IMR-90 (cell line): ENCODE measurements around the gene NEK11. TPM values are rescaled to one million over a fixed set of nuclear protein-coding genes. Genes with fewer than 3 reads are reported as not detected.

ENCODE experiments used
- ATAC-seq: fragments of 200-7000 bp; cut with Tn5 transposase; 2 replicates; pipeline ENCODE4 v1.9.1; 2020; ENCODE audit warnings: low read depth, mild to moderate bottlenecking, moderate library complexity
- BruUV-seq: library from RNA; stranded (reverse); fragments of 400-500 nt; replicated peaks from 2 replicates; lab custom pipeline; 2021; lab: Mats Ljungman, UMichigan
- CTCF ChIA-PET: fragments of 300-600 bp; formaldehyde crosslinking; extraction: SDS; loops from one replicate; lab custom pipeline; 2021; ENCODE audit warnings: antibody characterized with exemption; lab: Yijun Ruan, JAX
- POLR2A ChIA-PET: fragments of 300-600 bp; sonication (Branson Sonifier 250); formaldehyde crosslinking; loops from one replicate; lab custom pipeline; 2022; ENCODE audit warnings: antibody characterized with exemption; ENCODE audit not compliant: unreplicated experiment; lab: Charles Lee
- DNase-seq: peaks from one replicate; pipeline ENCODE4 v3.0.0; 2013
- H2AFZ ChIP-seq: replicated peaks from 2 replicates; pipeline ENCODE3; 2013; ENCODE audit warnings: low read length, mild to moderate bottlenecking; ENCODE audit not compliant: poor library complexity
- H2AK5ac ChIP-seq: 2 replicates; pipeline ENCODE4 v1.6.1; 2013; ENCODE audit warnings: low read depth, low read length, inconsistent platforms
- H2AK9ac ChIP-seq: replicated peaks from 2 replicates; pipeline ENCODE3; 2013; ENCODE audit warnings: mild to moderate bottlenecking, low read depth, low read length, moderate library complexity; ENCODE audit not compliant: poor library complexity
- H2BK120ac ChIP-seq: 2 replicates; pipeline ENCODE4 v1.6.1; 2013; ENCODE audit warnings: low read depth, low read length, inconsistent platforms
- H2BK15ac ChIP-seq: 3 replicates; pipeline ENCODE4 v1.6.1; 2013; ENCODE audit warnings: low read depth, low read length, inconsistent platforms
- H2BK20ac ChIP-seq: 2 replicates; pipeline ENCODE4 v1.6.1; 2013; ENCODE audit warnings: low read depth, mild to moderate bottlenecking, inconsistent platforms, low read length, moderate library complexity
- H2BK5ac ChIP-seq: 2 replicates; pipeline ENCODE4 v1.6.1; 2013; ENCODE audit warnings: mild to moderate bottlenecking, low read depth, low read length, inconsistent platforms; ENCODE audit not compliant: poor library complexity, severe bottlenecking
- H3K14ac ChIP-seq: replicated peaks from 2 replicates; pipeline ENCODE4 v1.6.1; 2013; ENCODE audit warnings: low read depth, low read length, inconsistent platforms
- H3K18ac ChIP-seq: 2 replicates; pipeline ENCODE4 v1.6.1; 2013; ENCODE audit warnings: low read depth, low read length, control low read depth
- H3K23ac ChIP-seq: 2 replicates; pipeline ENCODE4 v1.6.1; 2013; ENCODE audit warnings: low read depth, low read length, inconsistent platforms
- H3K27ac ChIP-seq: 2 replicates; pipeline ENCODE4 v1.5.1; 2013; ENCODE audit warnings: mild to moderate bottlenecking, control low read depth, low read length; ENCODE audit not compliant: insufficient read depth
- H3K27me3 ChIP-seq: 2 replicates; pipeline ENCODE4 v1.6.1; 2013; ENCODE audit warnings: low read length; ENCODE audit not compliant: control insufficient read depth, insufficient read depth
- H3K36me3 ChIP-seq: 2 replicates; pipeline ENCODE4 v1.6.1; 2013; ENCODE audit warnings: low read length, mixed read lengths; ENCODE audit not compliant: control insufficient read depth, insufficient read depth
- H3K4ac ChIP-seq: 2 replicates; pipeline ENCODE4 v1.6.1; 2013; ENCODE audit warnings: low read depth, low read length, inconsistent platforms
- H3K4me1 ChIP-seq: 2 replicates; pipeline ENCODE4 v1.6.1; 2013; ENCODE audit warnings: low read length, mixed read lengths; ENCODE audit not compliant: control insufficient read depth, insufficient read depth
- H3K4me2 ChIP-seq: 2 replicates; pipeline ENCODE4 v1.6.1; 2013; ENCODE audit warnings: low read depth, mild to moderate bottlenecking, control low read depth, low read length, moderate library complexity
- H3K4me3 ChIP-seq: 2 replicates; pipeline ENCODE4 v1.5.1; 2013; ENCODE audit warnings: low read depth, mild to moderate bottlenecking, control low read depth, low read length, moderate library complexity; ENCODE audit not compliant: insufficient read depth
- H3K56ac ChIP-seq: 2 replicates; pipeline ENCODE4 v1.6.1; 2013; ENCODE audit warnings: low read length, inconsistent platforms; ENCODE audit not compliant: insufficient read depth; ENCODE audit errors: extremely low read depth
- H3K79me1 ChIP-seq, 2 experiments: 2 replicates each; pipeline ENCODE4 v1.6.1; 2013; ENCODE audit warnings: low read length in 2 of 2, inconsistent platforms in 1 of 2, low read depth in 1 of 2
- H3K9ac ChIP-seq: 2 replicates; pipeline ENCODE4 v1.6.1; 2013; ENCODE audit warnings: low read depth, low read length, control low read depth
- H3K9me1 ChIP-seq: 2 replicates; pipeline ENCODE4 v1.6.1; 2013; ENCODE audit warnings: low read length, inconsistent platforms; ENCODE audit not compliant: insufficient read depth
- H3K9me3 ChIP-seq: 2 replicates; pipeline ENCODE4 v1.6.1; 2013; ENCODE audit warnings: low read length; ENCODE audit not compliant: control insufficient read depth, insufficient read depth
- H4K20me1 ChIP-seq: 2 replicates; pipeline ENCODE4 v1.6.1; 2013; ENCODE audit warnings: low read length, inconsistent platforms; ENCODE audit not compliant: insufficient read depth
- H4K5ac ChIP-seq: 2 replicates; pipeline ENCODE4 v1.6.1; 2013; ENCODE audit warnings: mild to moderate bottlenecking, low read depth, low read length, control low read depth
- H4K8ac ChIP-seq, 2 experiments: 2 replicates each; pipeline ENCODE4 v1.6.1; 2013; ENCODE audit warnings: low read depth in 2 of 2, low read length in 2 of 2, control low read depth in 1 of 2, inconsistent platforms in 1 of 2
- H4K91ac ChIP-seq: 2 replicates; pipeline ENCODE4 v1.6.1; 2013; ENCODE audit warnings: low read depth, low read length, inconsistent platforms; ENCODE audit not compliant: insufficient read depth
- BHLHE40 ChIP-seq: fragments of 150-350 bp; IDR thresholded peaks from 2 replicates; pipeline ENCODE4 v1.6.1; 2016; ENCODE audit warnings: mild to moderate bottlenecking, low read depth, low read length
- CEBPB ChIP-seq: IDR thresholded peaks from 2 replicates; pipeline ENCODE4 v1.6.1; 2012; ENCODE audit warnings: low read depth, low read length, improper control_type of control experiment
- ELK1 ChIP-seq: fragments of 150-350 bp; IDR thresholded peaks from 2 replicates; pipeline ENCODE4 v1.6.1; 2016; ENCODE audit warnings: low read depth, mild to moderate bottlenecking, low read length, moderate library complexity, borderline replicate concordance
- FOS ChIP-seq: fragments of 150-350 bp; IDR thresholded peaks from 2 replicates; pipeline ENCODE4 v1.6.1; 2016; ENCODE audit warnings: low read depth, low read length
- MAFK ChIP-seq: IDR thresholded peaks from 2 replicates; pipeline ENCODE4 v1.6.1; 2012; ENCODE audit warnings: low read depth, low read length, improper control_type of control experiment
- MAZ ChIP-seq: IDR thresholded peaks from 2 replicates; pipeline ENCODE4 v1.6.1; 2012; ENCODE audit warnings: low read depth, mild to moderate bottlenecking, low read length, improper control_type of control experiment, moderate library complexity, borderline replicate concordance
- MXI1 ChIP-seq: IDR thresholded peaks from 2 replicates; pipeline ENCODE4 v1.6.1; 2012; ENCODE audit warnings: low read depth, mild to moderate bottlenecking, low read length, moderate library complexity, borderline replicate concordance
- NFE2L2 ChIP-seq: fragments of 150-350 bp; IDR thresholded peaks from 2 replicates; pipeline ENCODE4 v1.6.1; 2016; ENCODE audit warnings: low read depth, mild to moderate bottlenecking, low read length
- POLR2A ChIP-seq: IDR thresholded peaks from 2 replicates; pipeline ENCODE4 v1.6.1; 2012; ENCODE audit warnings: mild to moderate bottlenecking, low read depth, low read length
- RAD21 ChIP-seq: IDR thresholded peaks from 2 replicates; pipeline ENCODE4 v1.6.1; 2012; ENCODE audit warnings: low read length, improper control_type of control experiment
- RCOR1 ChIP-seq: IDR thresholded peaks from 2 replicates; pipeline ENCODE4 v1.6.1; 2012; ENCODE audit warnings: mild to moderate bottlenecking, low read length, improper control_type of control experiment; ENCODE audit not compliant: insufficient replicate concordance
- RFX5 ChIP-seq: IDR thresholded peaks from 2 replicates; pipeline ENCODE4 v1.8.0; 2012; ENCODE audit warnings: low read depth, mild to moderate bottlenecking, low read length, moderate library complexity
- SMC3 ChIP-seq: fragments of 150-350 bp; IDR thresholded peaks from 2 replicates; pipeline ENCODE4 v1.6.1; 2016; ENCODE audit warnings: low read depth, mild to moderate bottlenecking, antibody characterized with exemption, low read length, moderate library complexity
- WGBS, 2 experiments: methylation state at CpG; one replicate each; pipeline versions ENCODE4 v1.1.5 to v1.1.7; 2013; ENCODE audit warnings: missing lambda C conversion rate in 2 of 2; ENCODE audit not compliant: insufficient read length in 1 of 2; ENCODE audit errors: extremely low coverage in 2 of 2; 5-methylcytosine and 5-hydroxymethylcytosine counted together
- dilution Hi-C: fragments of 300-500 bp; cut with HindIII; formaldehyde crosslinking; loops from one replicate; pipeline ENCODE4 v1.14.3; 2018; ENCODE audit warnings: low sequenced_read_pairs; ENCODE audit not compliant: unreplicated experiment
- in situ Hi-C: fragments of 300-500 bp; cut with MboI; formaldehyde crosslinking; loops from 3 replicates; pipeline ENCODE4 v1.14.3; 2019; ENCODE audit warnings: low sequenced_read_pairs, inconsistent platforms, mixed read lengths
- intact Hi-C: fragments of 100-400 bp; cut with micrococcal nuclease; formaldehyde crosslinking; loops from 2 replicates; pipeline ENCODE4 v1.10.0; 2022
- polyA plus RNA-seq, 3 experiments: library from polyadenylated mRNA; depleted of rRNA; stranded (reverse); fragments of >200 nt; gene quantifications; 2 replicates each; pipeline ENCODE4 v1.2.3, GENCODE V29; 2012; ENCODE audit warnings: low replicate concordance in 1 of 3
- total RNA-seq: library from RNA; depleted of rRNA; stranded (reverse); fragments of >200 nt; gene quantifications from 2 replicates; pipeline ENCODE4 v1.2.3, GENCODE V29; 2012
- TF ChIP-seq, protein P1 (sequence below): conservative IDR thresholded peaks from 2 replicates; pipeline ENCODE4 v1.5.1; 2012; ENCODE audit warnings: mild to moderate bottlenecking, low read depth, low read length, improper control_type of control experiment
- TF ChIP-seq, protein P2 (sequence below): fragments of 150-350 bp; IDR thresholded peaks from 2 replicates; pipeline ENCODE4 v1.6.1; 2017; ENCODE audit warnings: mild to moderate bottlenecking, antibody characterized with exemption, low read length, low read depth

Gene NEK11
- total and polyA plus RNA-seq, 2 of the 4 experiments (the other 2 are of a cell fraction): 1.1 to 1.6 TPM

DNA sequence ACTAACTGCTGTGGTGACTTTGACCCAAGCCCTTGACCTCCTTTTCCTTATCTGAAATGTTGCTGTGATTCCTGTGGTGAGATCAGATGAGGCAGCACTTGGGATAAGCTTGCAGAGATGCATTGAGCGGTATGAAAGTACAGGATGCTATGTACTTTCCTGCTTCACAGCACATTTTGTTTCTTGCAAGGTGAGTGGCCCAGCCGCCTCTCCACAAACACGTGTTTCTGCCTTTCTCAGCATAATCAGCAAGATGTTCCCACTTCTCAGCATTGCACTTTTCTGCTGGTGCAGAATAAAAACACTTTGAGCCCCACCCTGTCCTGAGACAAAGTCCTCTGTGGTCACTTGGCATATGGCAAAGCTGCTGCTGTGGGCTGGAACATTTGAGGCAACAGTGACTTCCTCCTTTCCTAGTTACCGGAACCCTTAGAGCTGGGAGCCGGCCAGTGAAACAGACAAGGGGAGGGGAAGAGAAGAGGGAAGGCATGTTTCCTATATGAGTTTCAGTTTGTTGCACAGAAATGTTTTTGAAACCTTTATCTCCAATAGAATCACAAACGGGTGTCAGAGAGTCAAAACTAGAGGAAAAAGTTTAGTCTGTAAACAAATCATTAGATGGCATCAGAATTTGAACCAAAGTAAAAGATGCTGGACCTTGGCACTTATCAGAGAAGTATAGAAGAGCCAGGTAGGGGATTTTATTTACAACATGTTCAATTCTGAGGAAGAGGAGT lies 359.9 kb downstream of the NEK11 start:
- Histone ChIP-seq H3K4ac (no peak overlapping the region), H3K14ac (no peak overlapping the region), H2AFZ (no peak overlapping the region), H4K8ac (no peak overlapping the region), H3K36me3 (peaks cover 13% of the 10 kb centered on the region), H3K18ac (no peak overlapping the region), H2AK9ac (no peak overlapping the region), H3K27ac (no peak overlapping the region), H3K27me3 (no peaks in the 10 kb centered on the region), H3K9me1 (peaks cover 4% of the 10 kb centered on the region; the same call in 1 of the 2 replicates), H2AK5ac (no peak overlapping the region), H4K20me1 (no peaks in the 10 kb centered on the region), H4K91ac (no peak overlapping the region), H2BK120ac (no peak overlapping the region), H3K4me2 (no peak overlapping the region), H3K56ac (no peak overlapping the region), H3K9ac (no peak overlapping the region), H3K9me3 (no peaks in the 10 kb centered on the region), H3K23ac (no peak overlapping the region), H2BK15ac (no peak overlapping the region), H3K4me1 (0 out of 2 replicates have a peak, but pooled peaks cover 2% of the 10 kb centered on the region), H2BK5ac (no peak overlapping the region), H4K5ac (no peak overlapping the region), H3K4me3 (no peak overlapping the region), H2BK20ac (no peak overlapping the region), H3K79me1 (peaks cover 7 to 22% of the 10 kb centered on the region in 2 experiments)
- 20% methylated on average over 1 of the region's 6 CpGs; no CpG with 5 or more reads in 1 of the 2 experiments for WGBS, 2 experiments
- TF ChIP-seq BHLHE40: no peak
- no peak for TF ChIP-seq CEBPB
- TF ChIP-seq MAZ: no peak
- TF ChIP-seq FOS: no peak
- TF ChIP-seq ELK1: no peak
- TF ChIP-seq MAFK: no peak
- no peak for TF ChIP-seq SMC3
- TF ChIP-seq MXI1: no peak
- TF ChIP-seq RAD21: no peak
- no peak for TF ChIP-seq POLR2A
- no peak for TF ChIP-seq RCOR1
- no peak for TF ChIP-seq NFE2L2
- TF ChIP-seq, protein P1, sequence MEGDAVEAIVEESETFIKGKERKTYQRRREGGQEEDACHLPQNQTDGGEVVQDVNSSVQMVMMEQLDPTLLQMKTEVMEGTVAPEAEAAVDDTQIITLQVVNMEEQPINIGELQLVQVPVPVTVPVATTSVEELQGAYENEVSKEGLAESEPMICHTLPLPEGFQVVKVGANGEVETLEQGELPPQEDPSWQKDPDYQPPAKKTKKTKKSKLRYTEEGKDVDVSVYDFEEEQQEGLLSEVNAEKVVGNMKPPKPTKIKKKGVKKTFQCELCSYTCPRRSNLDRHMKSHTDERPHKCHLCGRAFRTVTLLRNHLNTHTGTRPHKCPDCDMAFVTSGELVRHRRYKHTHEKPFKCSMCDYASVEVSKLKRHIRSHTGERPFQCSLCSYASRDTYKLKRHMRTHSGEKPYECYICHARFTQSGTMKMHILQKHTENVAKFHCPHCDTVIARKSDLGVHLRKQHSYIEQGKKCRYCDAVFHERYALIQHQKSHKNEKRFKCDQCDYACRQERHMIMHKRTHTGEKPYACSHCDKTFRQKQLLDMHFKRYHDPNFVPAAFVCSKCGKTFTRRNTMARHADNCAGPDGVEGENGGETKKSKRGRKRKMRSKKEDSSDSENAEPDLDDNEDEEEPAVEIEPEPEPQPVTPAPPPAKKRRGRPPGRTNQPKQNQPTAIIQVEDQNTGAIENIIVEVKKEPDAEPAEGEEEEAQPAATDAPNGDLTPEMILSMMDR: no peak
- no peak for TF ChIP-seq RFX5
- TF ChIP-seq, protein P2, sequence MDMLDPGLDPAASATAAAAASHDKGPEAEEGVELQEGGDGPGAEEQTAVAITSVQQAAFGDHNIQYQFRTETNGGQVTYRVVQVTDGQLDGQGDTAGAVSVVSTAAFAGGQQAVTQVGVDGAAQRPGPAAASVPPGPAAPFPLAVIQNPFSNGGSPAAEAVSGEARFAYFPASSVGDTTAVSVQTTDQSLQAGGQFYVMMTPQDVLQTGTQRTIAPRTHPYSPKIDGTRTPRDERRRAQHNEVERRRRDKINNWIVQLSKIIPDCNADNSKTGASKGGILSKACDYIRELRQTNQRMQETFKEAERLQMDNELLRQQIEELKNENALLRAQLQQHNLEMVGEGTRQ: no peak
- no peak for ATAC-seq
- BruUV-seq: no TSS peak
- ChIA-PET CTCF (no interaction called here), POLR2A (no interaction called here)
- intact Hi-C loops (loop anchor here (2.0 kb wide), 1 partner anchor 354 kb away; no protein-coding TSS in a partner anchor), dilution Hi-C loops (no loop called here), in situ Hi-C loops (no loop called here)
- DNase-seq: no peak
